GM18907 (cell line): ENCODE measurements around the gene BDKRB2.

ENCODE experiments used
- ATAC-seq: cut with Tn5 transposase; IDR thresholded peaks from one replicate; pipeline ENCODE4 v1.9.1; 2021; ENCODE audit warnings: mild to moderate bottlenecking, moderate library complexity; ENCODE audit not compliant: unreplicated experiment

BDKRB2 gene

DNA sequence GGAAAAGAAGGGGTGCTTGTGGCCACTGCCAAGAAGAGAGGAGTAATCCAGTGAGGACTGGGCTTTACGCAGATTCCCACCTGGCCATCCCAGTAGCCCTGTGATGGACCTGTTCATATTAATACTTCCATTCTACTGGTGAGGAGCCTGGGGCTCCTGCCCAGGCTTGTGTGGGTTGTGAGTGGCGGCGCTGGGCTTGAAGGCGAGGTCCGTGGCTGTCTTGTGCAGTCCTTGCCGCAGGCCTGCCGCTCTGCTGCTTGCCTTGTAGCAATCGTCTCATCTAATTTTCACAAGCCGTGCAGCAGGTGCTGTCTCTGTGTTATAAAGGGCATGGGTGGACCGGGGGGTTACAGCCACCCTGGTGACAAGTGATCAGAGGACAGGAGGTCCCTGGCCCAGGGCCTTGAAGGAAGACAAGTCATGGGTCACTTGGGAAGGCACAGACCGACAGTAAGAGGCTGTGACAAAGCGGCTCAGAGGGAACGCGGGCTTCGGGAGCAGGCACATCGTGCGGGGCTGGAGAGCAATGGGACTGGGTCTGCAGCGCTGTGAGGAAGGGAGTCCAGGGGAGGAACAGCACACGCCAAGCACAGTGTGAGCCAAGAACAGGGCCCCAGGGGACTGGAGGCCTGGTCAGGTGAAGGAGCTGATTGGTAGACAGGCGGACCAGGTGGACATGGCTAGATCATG, 7.3 kb upstream of the BDKRB2 start:
- no peak for ATAC-seq

DNA sequence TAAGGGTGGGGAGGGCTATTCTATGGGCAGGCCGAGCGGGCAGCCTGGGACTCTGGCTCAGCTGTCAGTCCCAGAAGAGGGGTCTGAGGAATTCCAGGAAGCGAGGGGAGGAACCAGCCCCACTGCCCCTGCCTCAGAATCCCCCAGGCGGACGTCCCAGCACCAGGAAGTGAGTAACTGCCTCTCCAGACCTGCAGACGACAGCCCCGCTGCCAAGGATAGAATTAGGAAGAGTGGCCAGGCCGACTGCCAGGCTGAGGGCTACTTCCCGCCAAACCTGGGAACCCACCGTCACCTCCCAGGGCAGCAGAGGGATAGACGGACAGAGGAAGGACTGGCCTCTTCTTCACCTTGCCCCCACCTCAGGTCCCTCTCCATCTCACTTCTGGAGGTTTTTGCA, 6.7 kb upstream of the BDKRB2 start:
- no peak for ATAC-seq

DNA sequence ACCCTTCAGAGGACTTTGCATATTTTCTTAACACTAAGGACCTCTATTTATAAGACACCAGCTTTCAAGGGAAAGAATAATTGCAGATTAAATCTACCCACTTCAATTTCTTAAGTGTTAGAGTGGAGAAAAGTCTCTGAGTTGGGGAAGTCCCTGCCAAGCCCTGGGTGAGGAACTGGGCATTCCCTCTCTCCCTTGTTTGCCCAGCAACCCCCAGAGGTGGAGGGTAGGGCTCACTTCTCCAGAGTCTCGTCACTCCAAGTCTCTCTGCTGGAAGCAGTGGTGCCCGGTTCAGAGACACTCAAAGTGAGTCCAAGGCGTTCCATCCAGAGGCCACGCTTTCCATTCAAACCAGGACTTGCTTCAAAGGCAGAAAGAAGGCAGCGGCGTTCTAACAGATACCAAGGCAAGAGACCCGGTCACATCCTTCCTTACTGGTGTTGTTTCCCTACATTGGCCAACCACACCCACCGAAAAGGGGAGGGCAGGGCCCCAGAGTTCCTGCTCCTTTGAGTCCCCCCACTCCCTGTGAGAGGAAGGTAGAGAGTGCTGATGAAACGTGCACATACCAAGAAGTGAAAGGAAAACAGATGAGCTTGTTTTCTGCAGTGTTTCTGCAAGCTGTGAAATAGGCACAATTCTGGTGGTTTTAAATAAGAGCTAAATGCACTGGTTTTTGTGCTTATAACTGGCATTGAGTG, 6.1 kb upstream of the BDKRB2 start:
- ATAC-seq: no peak

DNA sequence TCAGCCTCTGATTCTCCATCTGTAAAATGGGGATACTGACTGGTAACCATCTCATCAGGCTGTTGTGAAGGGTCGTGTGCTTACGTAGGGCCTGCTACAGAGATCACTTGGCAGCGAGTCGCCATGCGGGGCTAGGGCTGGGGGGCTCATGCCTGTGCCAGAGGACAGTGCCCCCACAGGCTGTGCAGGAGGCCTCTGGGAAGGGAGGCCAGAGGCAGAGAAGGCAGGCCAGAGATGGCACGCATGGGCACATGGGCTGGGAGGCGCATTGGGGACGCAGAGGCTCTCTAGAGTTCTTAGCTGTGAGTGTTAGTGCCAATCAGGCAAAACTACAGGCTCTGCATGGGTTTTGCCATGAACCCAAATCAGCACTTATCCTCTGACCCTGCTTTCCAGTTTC, 3.5 kb upstream of the BDKRB2 start:
- ATAC-seq: no peak

DNA sequence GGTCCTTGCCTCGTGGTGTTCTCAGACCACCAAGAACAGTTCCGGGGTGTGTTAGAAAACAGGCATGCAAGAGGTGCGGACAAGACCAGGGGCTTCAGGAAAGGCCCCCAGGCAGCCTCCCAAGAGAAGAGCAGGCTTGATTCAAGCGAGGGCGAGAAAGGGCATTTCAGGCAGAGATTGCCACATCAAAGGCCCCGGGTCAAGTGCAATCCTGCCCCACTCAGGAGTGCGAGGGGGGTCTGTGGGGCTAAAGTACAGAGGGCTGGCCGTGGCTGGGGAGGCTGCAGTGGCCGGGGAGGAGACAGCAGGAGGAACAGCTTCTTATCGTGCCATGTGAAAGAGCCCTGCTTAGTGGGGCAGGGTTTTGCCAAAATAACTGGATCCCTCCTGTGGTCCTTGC, 2.7 kb upstream of the BDKRB2 start:
- no peak for ATAC-seq

DNA sequence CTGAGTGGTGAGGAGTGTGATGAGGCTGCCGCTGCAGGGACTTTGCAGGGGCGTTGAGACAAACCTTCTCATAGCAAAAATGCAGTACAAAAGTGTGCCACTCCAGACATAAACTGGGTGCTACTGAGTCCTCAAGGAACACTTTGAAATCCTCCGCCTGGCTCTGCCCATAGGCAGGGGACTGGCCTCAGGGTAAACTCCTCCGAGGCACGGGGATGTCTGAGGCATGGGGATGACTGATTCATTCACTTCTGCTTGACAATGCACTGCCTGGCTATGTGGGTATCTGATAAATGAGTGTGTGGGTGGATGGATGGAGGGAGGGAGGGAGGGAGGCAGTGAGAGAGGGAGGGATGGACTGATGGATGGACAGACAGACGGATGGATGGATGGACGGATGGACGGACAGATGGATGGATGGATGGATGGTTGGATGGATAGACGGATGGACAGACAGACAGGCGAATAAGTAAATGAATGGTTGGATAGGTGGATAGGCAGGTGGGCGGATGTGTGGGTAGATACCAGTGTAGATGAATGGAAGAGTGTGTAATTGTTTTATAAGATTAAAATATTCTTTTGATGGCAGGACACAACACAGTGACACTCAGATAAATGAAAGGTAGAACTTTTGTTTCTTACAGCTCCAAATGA, 2.1 kb upstream of the BDKRB2 start:
- no peak for ATAC-seq

DNA sequence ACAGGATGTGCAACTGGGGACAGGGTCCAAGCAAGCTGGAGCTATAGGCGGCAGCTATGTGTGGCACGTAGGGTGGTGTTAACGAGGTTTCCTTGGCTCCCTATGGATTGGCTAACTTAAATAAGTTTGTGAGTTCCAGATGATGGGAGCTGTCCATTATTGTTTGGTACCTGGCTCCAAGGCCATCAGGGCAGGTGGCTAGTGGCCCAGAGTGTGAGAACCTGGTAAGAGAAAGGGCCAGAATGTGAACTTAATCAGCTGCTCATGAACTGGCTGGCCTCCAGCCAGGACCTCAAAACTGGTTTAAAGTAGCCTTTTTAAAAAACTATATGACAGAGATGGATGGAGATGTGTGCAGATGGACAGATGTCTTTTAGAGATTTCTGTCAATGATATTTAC, 1.5 kb upstream of the BDKRB2 start:
- ATAC-seq: no peak

DNA sequence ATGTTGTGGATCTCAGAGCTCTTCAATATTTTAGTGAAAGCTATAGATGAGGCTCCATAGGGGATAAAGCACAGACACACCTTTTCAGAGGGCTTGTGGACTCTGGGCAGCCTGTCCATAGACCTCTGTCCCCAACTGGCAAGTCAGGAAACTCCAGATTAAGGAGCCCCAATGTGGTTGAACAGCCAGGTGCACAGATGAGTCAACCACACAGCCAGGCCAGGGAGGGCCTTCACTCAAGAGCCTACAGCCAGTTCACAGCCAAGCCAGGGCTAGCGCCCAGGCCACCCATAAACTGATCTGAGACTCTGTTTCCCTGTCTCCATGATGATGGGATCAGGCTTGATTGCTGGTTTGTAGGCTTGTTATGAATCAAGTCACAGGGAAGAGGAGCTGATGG, 1.0 kb upstream of the BDKRB2 start:
- ATAC-seq: no peak

DNA sequence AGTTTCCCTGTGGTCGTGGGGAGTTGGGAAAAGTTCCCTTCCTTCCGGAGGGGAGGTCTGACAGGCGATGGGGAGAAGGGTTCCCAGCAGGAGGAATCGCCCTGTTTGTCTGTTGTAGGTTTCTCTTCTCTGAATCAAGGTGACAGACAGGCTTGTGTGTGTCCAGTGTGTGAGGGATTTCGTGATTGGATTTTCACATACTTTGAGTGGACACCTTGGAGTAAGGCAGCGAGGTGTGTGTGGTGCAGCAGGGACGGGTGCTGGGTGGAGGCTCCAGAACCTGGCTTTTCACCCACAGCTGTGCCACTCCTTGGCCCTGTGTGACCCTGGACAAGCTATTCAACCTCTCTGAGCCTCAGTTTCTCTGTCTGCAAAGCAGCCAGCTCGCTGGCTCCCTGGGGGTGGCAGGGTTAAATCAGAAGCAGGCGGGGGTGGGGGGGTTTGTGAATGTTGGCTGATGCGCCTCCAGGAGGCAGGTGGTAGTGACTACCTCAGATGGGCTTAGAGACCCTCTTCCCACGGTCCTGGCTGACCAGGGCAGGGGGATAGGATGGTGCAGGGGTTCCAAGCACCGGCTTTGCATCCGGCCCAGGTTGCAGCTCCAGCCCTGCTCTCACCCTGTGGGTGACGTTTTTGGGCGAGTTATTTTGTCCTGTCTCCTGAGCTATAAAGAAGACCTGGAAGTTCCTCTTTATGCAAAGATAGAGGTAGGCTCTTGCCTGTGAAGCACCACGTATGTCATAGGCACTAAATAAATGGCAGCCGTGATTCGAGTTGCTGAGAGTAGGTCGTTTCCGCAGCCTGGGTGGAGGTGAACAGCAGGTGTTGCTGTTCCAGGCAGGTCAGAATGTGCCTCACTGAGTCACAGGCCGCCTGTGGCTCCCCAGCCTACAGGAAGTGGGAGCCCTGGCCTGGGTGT, 679 bp downstream of the BDKRB2 start:
- no peak for ATAC-seq

DNA sequence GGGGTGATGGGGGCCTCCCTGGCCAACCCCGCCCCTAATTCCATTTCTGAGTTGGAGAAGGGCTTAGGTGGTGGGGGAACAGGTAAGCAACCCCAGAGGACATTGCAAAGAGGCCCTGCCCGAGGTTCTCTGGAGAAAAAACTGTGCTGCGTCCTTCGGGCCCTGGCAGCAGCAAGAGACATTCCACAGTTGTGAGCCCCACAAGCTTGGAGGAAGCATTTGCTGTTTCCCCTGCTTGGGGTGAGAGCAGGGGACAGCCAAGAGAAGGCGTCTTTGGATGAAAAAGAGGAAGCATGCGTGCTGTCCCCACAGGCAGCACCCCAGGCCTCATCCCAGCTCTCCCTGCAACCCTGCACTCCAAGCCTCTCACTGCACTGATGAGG, 1.3 kb downstream of the BDKRB2 start:
- no peak for ATAC-seq

DNA sequence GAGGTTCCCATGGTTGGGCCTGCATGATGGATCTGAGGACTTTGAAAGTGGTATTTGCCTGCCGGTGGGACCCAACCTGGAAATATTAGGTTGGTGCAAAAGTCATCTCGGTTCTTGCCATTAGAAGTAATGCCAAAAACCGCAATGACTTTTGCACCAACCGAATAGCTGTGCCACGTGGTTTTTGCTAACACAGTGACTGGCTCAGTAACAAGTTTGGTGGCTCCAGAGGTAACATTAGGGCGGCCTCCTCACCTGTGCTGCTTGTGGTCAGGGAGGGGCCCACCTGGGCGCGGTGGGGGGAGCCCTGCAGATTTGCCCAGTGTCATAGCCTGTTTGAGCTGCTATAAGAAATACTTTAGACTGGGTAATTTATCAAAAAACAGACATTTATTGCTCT, 1.8 kb downstream of the BDKRB2 start:
- no peak for ATAC-seq

DNA sequence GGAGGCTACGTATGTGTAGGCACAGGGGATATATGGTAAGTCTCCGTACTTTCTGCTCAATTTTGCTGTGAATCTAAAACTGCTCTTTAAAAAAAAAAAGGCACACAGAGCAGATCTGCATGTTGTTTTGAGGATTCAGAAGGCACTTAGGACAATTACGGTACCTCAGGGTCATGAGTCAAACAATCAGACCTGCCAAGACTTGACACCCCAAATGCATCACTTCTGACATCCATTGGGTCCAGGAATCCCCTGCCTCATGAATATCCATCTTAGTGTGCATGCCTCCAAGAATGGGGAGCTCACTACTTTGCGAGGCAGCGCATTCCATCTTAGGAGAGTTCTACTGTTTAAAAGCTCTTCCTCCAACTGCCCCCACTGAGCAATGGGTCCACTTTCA, 3.0 kb downstream of the BDKRB2 start:
- no peak for ATAC-seq

DNA sequence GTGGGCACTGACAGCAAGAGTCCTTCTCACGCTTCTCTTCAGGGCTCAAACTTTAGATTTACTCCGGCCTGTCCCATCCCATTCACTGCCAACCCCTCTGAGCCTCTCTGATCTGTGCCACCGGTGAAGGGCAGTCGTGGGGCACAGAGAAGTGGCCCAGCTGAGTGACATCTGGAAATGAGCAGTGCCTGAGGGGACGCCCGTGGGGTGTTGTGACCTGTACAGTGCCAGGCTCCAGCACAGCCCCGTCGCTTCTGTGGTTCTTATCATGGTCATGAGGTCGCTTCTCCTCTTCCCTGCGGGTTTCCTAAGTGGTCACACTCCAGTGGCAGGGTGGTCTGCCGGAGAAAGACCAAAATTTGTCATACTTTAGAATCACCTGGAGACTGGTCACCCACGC, 4.1 kb downstream of the BDKRB2 start:
- no peak for ATAC-seq

DNA sequence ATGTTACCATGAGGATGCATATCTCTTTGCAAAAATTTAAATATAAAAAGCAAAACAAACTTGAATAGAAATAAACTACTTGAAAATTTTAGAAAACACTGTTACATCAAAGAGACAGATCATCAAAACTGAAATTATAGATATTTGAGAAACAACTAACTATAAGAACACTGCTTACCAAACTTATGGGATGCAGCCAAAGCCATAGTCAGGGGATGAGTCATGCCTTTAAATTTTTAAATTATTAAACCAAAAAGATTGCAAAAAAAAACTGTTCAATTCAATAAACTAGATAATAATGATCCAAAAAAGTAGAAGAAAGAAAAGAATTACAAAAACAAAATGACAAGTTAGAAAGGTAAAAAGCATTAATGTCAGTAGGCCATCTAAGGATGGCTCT, 7.5 kb downstream of the BDKRB2 start:
- no peak for ATAC-seq

DNA sequence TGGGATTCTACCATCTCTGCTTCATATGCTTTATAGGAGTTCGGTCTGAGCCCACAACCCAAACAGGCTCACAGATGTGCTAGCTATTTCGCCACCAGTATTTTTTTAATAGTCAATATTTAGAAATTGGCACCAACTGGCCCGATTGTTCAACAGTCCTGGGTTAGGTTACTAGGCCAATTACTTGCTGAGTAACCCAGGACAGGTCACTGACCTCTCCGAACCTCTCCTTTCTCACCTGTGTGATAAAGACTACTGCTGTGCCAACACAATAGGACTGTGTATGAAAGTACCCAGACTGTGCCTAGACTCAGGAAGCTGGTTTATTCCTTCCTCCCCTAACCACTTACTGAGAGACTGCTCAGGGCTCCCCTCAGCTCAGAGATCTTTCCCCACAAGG, 8.3 kb downstream of the BDKRB2 start:
- ATAC-seq: no peak

DNA sequence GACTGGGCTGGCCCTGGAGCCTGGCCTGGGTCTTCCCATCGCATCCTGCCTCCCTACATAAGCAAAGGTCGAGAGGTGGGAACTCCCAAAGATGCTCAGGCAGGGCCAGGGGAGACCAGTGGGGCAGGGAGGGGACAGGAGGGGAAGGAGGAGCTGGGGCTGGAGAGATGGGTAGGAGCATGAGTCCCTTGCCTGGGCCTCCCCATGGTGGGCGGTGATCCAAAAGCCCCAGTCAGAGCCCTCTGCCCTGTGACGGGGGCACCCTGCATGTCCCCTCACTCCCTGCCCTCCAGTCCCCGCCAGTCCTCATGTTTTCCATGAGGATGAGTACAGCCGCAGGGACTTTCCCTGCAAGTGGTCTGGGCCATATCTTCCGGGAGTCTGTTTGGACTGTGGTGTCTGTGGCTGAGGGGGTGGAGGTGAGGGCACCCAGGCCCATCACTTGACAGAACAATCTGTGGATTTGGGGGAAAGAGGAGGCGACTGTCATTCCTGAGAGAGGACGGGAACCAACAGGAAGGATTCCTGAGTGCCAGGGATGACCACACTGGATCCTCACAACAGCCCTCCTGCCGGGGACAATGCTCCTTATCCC, 9.3 kb downstream of the BDKRB2 start:
- no peak for ATAC-seq

DNA sequence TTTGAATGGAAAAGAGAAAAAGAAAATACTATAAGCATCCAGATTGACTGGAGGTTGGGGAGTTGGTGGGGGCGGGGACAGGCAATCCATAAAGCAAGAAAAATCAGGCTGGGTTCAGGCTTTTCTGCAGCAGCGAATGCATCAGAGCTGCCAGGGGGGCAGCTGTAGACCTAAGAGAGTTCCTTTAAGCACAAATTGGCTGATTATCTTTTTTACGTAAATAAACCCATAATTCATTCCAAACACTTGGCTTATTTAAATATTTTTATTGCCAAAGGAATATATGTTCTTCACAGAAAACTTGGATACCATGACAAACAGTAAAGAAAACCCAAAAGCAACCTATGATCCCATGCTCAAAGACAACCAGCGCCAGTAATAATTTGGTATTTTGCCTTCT, 10.2 kb downstream of the BDKRB2 start:
- ATAC-seq: no peak

DNA sequence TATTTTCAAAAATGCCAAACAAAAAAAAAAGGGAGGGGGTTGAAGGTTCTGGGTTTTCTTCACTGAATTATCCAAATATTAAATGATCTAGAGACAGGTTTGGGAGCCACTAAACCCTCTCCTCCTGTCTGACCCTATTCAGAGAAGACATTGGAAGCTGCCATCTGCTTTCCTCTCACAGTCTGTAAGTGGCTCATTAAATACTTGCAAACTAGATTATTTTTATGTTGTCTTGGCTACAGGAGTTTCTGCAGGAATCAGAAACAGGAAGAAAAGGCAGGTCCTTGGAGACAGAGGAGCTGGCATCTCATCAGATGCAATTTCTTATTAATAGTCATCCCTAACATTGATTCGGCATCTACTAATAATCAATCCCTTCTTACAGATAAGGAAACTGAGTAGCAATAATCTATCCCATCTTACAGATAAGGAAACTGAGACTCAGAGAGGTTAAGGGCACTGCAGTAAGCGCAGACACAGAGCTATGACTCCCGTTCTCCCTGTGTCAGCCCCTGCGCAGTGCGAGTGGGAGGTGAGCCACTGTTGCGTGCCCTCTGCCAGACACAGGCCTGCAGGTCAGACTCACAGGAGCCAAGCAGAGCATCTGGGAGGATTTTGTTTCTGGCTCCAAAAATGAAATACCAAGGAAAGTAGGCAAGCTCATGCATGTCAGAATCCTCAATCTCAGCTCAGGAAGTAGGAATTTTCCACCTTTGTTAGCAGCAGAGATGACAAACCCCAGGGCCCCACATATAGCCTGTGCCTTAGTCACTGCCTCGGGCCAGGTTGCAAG, 11.0 kb downstream of the BDKRB2 start:
- no peak for ATAC-seq

DNA sequence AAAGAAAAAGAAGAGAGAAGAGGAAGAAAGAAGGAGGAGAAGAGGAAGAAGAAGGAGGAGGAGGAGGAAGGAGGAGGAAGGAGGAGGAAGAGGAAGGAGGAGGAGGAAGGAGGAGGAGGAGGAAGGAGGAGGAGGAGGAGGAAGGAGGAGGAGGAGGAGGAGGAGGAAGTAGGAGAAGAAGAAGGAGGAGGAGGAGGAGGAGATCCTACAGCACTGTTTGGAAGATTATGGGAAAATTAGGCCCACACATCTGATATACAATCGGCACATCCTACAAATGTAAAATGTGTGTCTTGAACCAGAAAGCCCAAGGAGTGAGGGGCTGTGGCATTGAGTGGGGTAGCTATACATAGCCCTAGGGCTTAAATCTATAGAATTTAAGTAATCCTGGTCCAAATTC, 12.0 kb downstream of the BDKRB2 start:
- no peak for ATAC-seq

DNA sequence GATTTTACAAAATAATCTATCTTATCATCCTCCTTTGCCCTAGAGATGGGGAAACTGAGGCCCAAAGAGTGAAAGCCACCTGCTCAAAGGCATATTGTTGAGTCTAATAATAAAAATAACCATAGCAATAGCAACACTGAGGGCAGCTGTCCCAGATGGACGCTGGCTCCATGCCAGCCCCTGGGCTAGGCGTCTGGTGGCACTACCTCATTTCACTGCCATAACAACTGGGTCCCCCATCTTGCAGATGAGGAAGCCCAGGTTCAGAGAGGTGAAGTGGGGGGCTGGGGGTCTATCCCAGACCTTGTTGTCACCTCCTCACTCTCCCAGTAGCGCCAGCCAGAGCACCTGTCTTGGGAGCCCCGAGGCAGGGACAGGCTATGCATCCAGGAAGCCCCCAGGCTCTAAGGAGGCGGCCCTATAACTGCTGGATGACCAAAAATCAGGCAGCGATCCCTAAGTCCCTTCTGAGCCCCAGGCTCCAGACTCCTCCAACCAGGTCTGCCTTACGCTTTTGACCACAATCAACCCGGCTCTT, 12.8 kb downstream of the BDKRB2 start:
- ATAC-seq: no peak
